Tibial nerve (tissue), 3 donors: Measurements from ENCODE around the gene SLC39A6.

ENCODE experiments used
- CTCF ChIP-seq, 5 experiments: fragments of 200-600 bp in 3 of 5; fragments of 450-650 bp in 2 of 5; sonication (generic) in 3 of 5; IDR thresholded peaks; one replicate each; pipeline ENCODE4 v1.5.1; 2016 to 2019; ENCODE audit warnings: antibody characterized with exemption in 5 of 5, mild to moderate bottlenecking in 3 of 5, moderate library complexity in 2 of 5
- POLR2A ChIP-seq, 2 donors: fragments of 450-650 bp; IDR thresholded peaks; one replicate each; pipeline ENCODE4 v1.6.1; 2017; ENCODE audit warnings: antibody characterized with exemption in 2 of 2, mild to moderate bottlenecking in 2 of 2, moderate library complexity in 2 of 2

GRCh38 chr18:36120297-36120696 lies 8.8 kb downstream of the SLC39A6 start:
- TF ChIP-seq CTCF (IDR thresholded peaks at IDR 0.05): no peak
- TF ChIP-seq POLR2A (IDR thresholded peaks at IDR 0.05): no peak
